Measurements from ENCODE around the gene TMEM266.

- TF ChIP-seq BHLHE40 (IDR thresholded peaks at IDR 0.05; ENCODE audit: borderline replicate concordance) (no peak), NFRKB (IDR thresholded peaks at IDR 0.05) (no peak), CTBP1 (IDR thresholded peaks at IDR 0.05; ENCODE audit: borderline replicate concordance) (no peak), FOXA1 (IDR thresholded peaks at IDR 0.05) (no peak), SP1 (IDR thresholded peaks at IDR 0.05) (no peak), ZNF384 (IDR thresholded peaks at IDR 0.05) (no peak), LEF1 (IDR thresholded peaks at IDR 0.05; ENCODE audit: borderline replicate concordance) (no peak), FOXK2 (IDR thresholded peaks at IDR 0.05) (no peak), TARDBP (IDR thresholded peaks at IDR 0.05) (no peak), FOXM1 (IDR thresholded peaks at IDR 0.05; ENCODE audit: borderline replicate concordance) (no peak), SUZ12 (IDR thresholded peaks at IDR 0.05) (no peak)
Observed at GRCh38 chr15:76180321-76180720, 120.5 kb downstream of the TMEM266 start.
